MV-4-11 (cell line): ENCODE results near the gene MRPL42.
"Not testable (repeated sequence)": the region's sequence is repeated elsewhere in the genome, so short reads cannot be mapped to it uniquely, and the experiment has no call there.

ENCODE experiments used
- DNase-seq: peaks from one replicate; lab custom pipeline; 2025; lab: John Stamatoyannopoulos, UW

MRPL42 gene

GRCh38 chr12:93447555-93448290 lies 19.6 kb upstream of the MRPL42 start:
- DNase-seq: no peak

- no peak for DNase-seq
Measured at GRCh38 chr12:93448796-93449195, 18.5 kb upstream of the MRPL42 start.

- DNase-seq: no peak
Measured at GRCh38 chr12:93449277-93449676, 18.0 kb upstream of the MRPL42 start.

- peak; percentile 11 for DNase-seq
Measured at GRCh38 chr12:93451423-93452158, 15.7 kb upstream of the MRPL42 start.

- no peak for DNase-seq
Measured at GRCh38 chr12:93453633-93454032, 13.7 kb upstream of the MRPL42 start.

GRCh38 chr12:93456077-93456476 lies 11.2 kb upstream of the MRPL42 start:
- no peak for DNase-seq

GRCh38 chr12:93459097-93459496 lies 8.2 kb upstream of the MRPL42 start:
- DNase-seq: peak; percentile 18

- DNase-seq: peak; percentile 32
Measured at GRCh38 chr12:93460003-93460402, 7.3 kb upstream of the MRPL42 start.

- peak; percentile 48 for DNase-seq
Measured at GRCh38 chr12:93460902-93461301, 6.4 kb upstream of the MRPL42 start.

- peak; percentile 44 for DNase-seq
Measured at GRCh38 chr12:93461503-93461902, 5.8 kb upstream of the MRPL42 start.

GRCh38 chr12:93465841-93466240 lies 1.5 kb upstream of the MRPL42 start:
- DNase-seq: no peak

GRCh38 chr12:93466625-93467350 lies 526 bp upstream of the MRPL42 start:
- DNase-seq: no peak

- no peak for DNase-seq
Measured at GRCh38 chr12:93468008-93468371, 676 bp downstream of the MRPL42 start.

- no peak for DNase-seq
Measured at GRCh38 chr12:93469386-93469785, 2.1 kb downstream of the MRPL42 start.

GRCh38 chr12:93476555-93476954 lies 9.2 kb downstream of the MRPL42 start:
- no peak for DNase-seq

GRCh38 chr12:93482721-93483120 lies 15.4 kb downstream of the MRPL42 start:
- DNase-seq: no peak

GRCh38 chr12:93483151-93483807 lies 16.0 kb downstream of the MRPL42 start:
- DNase-seq: peak; percentile 50

GRCh38 chr12:93484315-93484981 lies 17.1 kb downstream of the MRPL42 start:
- peak; percentile 73 for DNase-seq

- not testable (repeated sequence) for DNase-seq
Measured at GRCh38 chr12:93492808-93493207, 25.5 kb downstream of the MRPL42 start.

- DNase-seq: no peak
Measured at GRCh38 chr12:93494096-93494495, 26.8 kb downstream of the MRPL42 start.

- no peak for DNase-seq
Measured at GRCh38 chr12:93497456-93497855, 30.1 kb downstream of the MRPL42 start.

GRCh38 chr12:93498813-93499212 lies 31.5 kb downstream of the MRPL42 start:
- not testable (repeated sequence) for DNase-seq
